ENCODE data around the gene TRIM6.
"Not testable (repeated sequence)": the region's sequence is repeated elsewhere in the genome, so short reads cannot be mapped to it uniquely, and the experiment has no call there.

The TRIM6 gene

GRCh38 chr11:5564259-5565019 is 32.0 kb upstream of the TRIM6 start:
- DNase-seq (ENCODE audit: insufficient read length, low spot score) (no peak), FAIRE-seq (no peak)
- TF ChIP-seq CTCF (IDR thresholded peaks at IDR 0.05; ENCODE audit: insufficient read depth, missing control alignments): no peak

- FAIRE-seq: no peak
Observed at GRCh38 chr11:5574654-5575053, 21.8 kb upstream of the TRIM6 start.

GRCh38 chr11:5575152-5575551 is 21.3 kb upstream of the TRIM6 start:
- no peak for FAIRE-seq
- no peak for TF ChIP-seq CTCF (IDR thresholded peaks at IDR 0.05; ENCODE audit: insufficient read depth, missing control alignments)
- no peak for DNase-seq (ENCODE audit: insufficient read length, low spot score)

More at GRCh38 chr11:5574654-5575053, 21.8 kb upstream of the TRIM6 start:
- TF ChIP-seq CTCF (IDR thresholded peaks at IDR 0.05; ENCODE audit: insufficient read depth, missing control alignments): no peak
- no peak for DNase-seq (ENCODE audit: insufficient read length, low spot score)

GRCh38 chr11:5577101-5577500 is 19.3 kb upstream of the TRIM6 start:
- DNase-seq (ENCODE audit: insufficient read length, low spot score): no peak
- FAIRE-seq: no peak

GRCh38 chr11:5580577-5580976 is 15.9 kb upstream of the TRIM6 start, which contains the start of gene OR52B6:
Gene OR52B6, plus strand, starts transcription at chr11:5580877. Its CDS starts 0 bp downstream, at chr11:5580877.
- FAIRE-seq (no peak), DNase-seq (ENCODE audit: insufficient read length, low spot score) (no peak)
- no peak for TF ChIP-seq CTCF (IDR thresholded peaks at IDR 0.05; ENCODE audit: insufficient read depth, missing control alignments)

More at GRCh38 chr11:5577101-5577500, 19.3 kb upstream of the TRIM6 start:
- no peak for TF ChIP-seq CTCF (IDR thresholded peaks at IDR 0.05; ENCODE audit: insufficient read depth, missing control alignments)

- DNase-seq (ENCODE audit: insufficient read length, low spot score): no peak
- FAIRE-seq: no peak
- no peak for TF ChIP-seq CTCF (IDR thresholded peaks at IDR 0.05; ENCODE audit: insufficient read depth, missing control alignments)
Observed at GRCh38 chr11:5581014-5581413, 15.4 kb upstream of the TRIM6 start.

- DNase-seq (ENCODE audit: insufficient read length, low spot score); FAIRE-seq: not testable (repeated sequence)
Observed at GRCh38 chr11:5584458-5584857, 12.0 kb upstream of the TRIM6 start.

- FAIRE-seq; DNase-seq (ENCODE audit: insufficient read length, low spot score): not testable (repeated sequence)
Observed at GRCh38 chr11:5589906-5590305, 6.5 kb upstream of the TRIM6 start.

Data from D721Med (cell line).